Coronary artery (tissue), 2 donors: ENCODE results near the gene PRR23E.
A peak's percentile ranks its signal among the peaks of the same experiment; 100 is the strongest.

Experiments used
- DNase-seq: peaks from one replicate; pipeline ENCODE4 v3.0.0-alpha.2; 2017; ENCODE audit warnings: low spot score
- H3K27ac ChIP-seq, 2 donors: fragments of 200-600 bp; sonication (generic); one replicate each; pipeline ENCODE4 v1.5.1; 2016 to 2019
- H3K4me3 ChIP-seq: fragments of 200-600 bp; sonication (generic); 2 replicates; pipeline ENCODE4 v1.5.1; 2016; ENCODE audit warnings: mild to moderate bottlenecking, moderate library complexity
- TF ChIP-seq, protein P1 (sequence below): fragments of 200-600 bp; sonication (generic); IDR thresholded peaks from one replicate; pipeline ENCODE4 v1.5.1; 2019; ENCODE audit warnings: antibody characterized with exemption

PRR23E gene

DNA sequence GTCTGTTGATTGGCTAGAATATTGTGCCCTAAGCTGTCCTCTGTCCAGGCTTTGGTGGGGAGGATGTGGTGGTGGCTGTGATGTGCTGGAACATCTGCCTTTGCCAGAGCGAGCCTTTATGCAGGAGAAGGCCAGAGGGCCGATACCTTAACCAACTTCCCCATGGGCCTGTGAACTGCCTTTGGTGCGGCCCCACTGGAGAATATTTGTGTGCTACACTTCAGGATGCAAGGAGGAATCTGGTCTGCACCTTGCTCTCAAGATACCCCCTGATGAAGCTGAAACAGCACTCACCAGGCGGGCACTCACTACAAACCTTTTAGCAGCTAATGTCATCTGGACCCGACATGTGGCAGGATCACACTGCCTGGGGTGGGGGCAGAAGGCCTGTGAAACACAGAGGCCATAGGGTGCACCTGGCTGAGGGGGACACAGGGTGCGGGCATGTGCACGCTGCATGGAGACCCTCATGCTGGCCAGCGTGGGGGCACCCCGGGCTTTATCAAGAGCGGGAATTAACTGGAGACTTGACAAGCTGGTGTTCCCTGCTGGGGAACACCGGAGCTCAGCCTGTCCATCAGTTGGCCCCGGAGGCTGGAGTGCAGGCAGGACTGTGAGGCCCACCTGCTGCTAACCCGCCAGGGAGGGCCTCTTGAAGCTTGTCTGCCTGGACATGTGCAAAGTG is 16.4 kb downstream of the PRR23E start:
- Histone ChIP-seq H3K27ac (no peak overlapping the region), H3K4me3 (no peak overlapping the region)
- TF ChIP-seq, protein P1, sequence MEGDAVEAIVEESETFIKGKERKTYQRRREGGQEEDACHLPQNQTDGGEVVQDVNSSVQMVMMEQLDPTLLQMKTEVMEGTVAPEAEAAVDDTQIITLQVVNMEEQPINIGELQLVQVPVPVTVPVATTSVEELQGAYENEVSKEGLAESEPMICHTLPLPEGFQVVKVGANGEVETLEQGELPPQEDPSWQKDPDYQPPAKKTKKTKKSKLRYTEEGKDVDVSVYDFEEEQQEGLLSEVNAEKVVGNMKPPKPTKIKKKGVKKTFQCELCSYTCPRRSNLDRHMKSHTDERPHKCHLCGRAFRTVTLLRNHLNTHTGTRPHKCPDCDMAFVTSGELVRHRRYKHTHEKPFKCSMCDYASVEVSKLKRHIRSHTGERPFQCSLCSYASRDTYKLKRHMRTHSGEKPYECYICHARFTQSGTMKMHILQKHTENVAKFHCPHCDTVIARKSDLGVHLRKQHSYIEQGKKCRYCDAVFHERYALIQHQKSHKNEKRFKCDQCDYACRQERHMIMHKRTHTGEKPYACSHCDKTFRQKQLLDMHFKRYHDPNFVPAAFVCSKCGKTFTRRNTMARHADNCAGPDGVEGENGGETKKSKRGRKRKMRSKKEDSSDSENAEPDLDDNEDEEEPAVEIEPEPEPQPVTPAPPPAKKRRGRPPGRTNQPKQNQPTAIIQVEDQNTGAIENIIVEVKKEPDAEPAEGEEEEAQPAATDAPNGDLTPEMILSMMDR = no peak
- peak; percentile 64 for DNase-seq

DNA sequence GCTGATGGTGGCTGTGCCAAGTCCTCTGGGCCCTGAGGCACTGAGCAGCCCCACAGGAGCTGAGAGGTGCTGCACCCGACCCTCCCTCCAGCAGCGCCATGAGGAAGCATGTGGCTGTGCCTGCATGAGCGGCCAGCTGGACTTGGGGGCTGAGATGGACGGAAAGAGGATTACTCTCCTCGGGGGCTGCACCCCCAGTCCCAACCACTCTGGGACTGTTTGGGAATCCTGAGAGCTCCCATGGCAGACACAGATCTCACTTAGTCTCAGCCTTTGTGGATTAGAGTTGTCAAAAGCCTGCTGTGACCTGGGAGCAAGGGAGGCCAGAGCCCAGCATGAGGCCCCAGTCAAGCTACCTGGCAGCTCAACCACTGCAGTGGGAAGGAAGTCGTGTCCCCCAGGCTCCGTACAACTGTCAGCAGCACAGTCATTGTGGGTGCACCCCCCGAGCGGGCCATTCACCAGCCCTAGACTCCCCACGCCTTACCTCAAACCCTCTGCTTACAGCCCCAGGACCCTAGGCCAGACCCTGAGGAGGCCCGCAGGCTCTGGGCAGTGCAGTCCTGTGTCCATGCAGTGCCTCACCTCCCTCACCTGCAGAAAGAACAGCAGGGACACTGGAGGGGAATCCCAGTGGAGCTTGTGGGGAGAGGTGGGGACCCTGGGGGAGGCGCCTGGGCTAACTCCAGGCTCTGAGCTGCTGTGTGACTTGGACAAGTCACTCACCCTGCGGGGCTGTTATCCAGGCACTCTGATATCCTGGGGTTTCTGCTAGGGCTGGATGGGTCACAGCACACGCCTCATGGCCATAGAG is 17.1 kb downstream of the PRR23E start:
- TF ChIP-seq, protein P1 = no peak
- no peak overlapping the region for H3K27ac ChIP-seq
- no peak overlapping the region for H3K4me3 ChIP-seq
- DNase-seq = no peak

DNA sequence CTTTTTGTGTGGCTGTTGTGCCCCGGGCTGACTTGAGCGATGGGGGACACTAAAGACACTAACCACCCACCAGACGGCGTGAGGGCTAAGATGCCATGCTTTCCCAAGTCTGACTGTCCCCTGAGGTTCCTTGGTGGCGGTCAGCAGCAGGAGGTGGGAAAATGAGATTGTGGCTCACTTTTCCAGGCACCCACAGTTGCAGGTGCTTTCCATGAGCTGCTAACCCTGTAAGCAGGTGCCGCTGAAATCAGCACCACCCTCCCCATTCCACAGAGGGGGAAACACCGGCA is 17.7 kb downstream of the PRR23E start:
- TF ChIP-seq, protein P1 = no peak
- Histone ChIP-seq H3K27ac (no peak overlapping the region), H3K4me3 (no peak overlapping the region)
- no peak for DNase-seq

DNA sequence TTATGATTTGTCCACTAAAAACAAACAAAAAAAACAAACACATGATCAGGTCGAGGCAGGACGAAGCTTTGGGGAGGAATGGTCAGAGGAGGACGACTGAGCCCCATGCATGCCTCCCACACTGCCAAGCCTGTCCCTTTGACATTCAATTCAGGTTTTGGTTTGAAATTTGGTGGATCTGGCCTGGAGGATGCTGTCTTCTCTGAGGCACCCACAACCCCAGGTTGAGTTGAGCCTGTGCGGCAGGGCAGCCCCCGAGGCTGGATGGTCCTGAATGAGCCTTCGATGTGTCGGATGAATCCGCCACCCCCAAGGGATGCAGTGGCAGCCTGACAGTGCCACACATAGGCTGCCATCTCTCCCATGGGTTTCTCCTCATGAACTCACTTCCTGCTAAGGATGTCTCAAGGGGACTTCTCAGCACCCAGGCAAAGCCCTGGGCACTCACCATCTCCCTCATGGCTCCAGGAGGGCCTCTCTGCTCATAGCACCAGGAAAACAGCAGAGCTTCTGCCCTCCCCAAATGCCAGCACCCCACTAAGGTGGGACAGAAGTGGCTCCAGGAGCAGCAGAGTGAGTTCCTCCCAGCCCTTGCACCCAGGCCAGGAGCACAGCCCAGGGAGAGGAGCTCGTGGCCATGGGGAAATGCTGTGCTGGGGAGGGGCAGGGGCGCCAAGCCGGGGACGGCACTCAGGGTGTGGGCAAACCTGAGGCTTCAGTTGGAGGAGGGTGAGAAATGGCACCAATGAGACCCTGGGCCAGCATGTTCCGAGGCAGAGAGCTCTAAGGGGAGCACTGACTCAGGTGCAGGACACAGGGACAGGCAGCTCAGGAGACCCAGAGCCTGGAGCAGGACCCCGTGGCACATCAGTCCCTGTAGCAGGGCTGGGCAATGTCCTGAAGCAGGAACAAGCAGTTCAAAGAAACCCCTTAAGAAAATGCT is 18.5 kb downstream of the PRR23E start:
- Histone ChIP-seq H3K27ac (no peak overlapping the region), H3K4me3 (no peak overlapping the region)
- peak; percentile 53 for DNase-seq
- TF ChIP-seq, protein P1 = no peak

DNA sequence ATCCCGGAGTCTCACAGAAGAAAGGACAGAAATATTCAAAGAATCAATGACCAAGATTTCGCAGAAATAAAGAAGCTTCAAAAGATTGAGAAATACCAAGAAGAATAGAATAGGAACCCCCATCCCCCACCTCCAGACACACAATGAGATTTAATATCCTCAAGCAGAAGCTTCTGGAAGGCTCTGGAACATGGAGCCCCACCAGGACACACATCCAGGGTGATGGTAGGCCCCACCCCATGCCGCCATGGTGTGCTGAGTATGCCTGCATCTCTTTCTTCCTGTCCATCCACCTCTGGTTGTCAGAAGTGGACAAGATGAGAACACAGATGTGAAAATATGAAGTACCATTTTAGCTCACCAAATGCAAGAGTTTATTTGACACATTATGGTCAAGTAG is 19.3 kb downstream of the PRR23E start:
- Histone ChIP-seq H3K27ac (no peak overlapping the region), H3K4me3 (no peak overlapping the region)
- TF ChIP-seq, protein P1 = no peak
- DNase-seq = no peak

DNA sequence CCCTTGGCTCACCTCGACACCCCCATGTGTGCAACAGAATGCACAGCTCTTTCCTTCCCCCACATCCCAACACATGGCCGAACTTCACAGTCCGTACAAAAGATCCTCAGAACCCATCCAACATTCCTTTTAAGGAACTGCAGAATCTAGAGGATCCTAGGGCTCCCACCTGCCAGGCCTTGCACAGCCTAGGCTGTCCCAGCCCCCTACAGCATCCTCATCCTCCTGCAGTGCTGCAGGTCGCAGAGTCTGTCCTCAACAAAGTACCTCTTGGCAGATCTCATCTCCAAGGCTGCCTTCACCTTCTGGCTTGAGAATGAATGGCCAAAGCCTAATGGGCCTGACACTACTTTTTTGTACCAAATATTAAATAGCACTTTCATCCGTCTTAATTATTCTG is 19.8 kb downstream of the PRR23E start:
- no peak overlapping the region for H3K4me3 ChIP-seq
- DNase-seq = no peak

More for the DNA sequence above, 19.8 kb downstream of the PRR23E start:
- H3K27ac ChIP-seq = no peak overlapping the region
- TF ChIP-seq, protein P1 = no peak
